AG10803 (cell line): ENCODE measurements around the gene KRTAP5-6.
"Not testable (repeated sequence)": the region's sequence is repeated elsewhere in the genome, so short reads cannot be mapped to it uniquely, and the experiment has no call there.

Source experiments
- DNase-seq: peaks from one replicate; pipeline ENCODE4 v3.0.0; 2010; ENCODE audit warnings: low read depth
- H3K4me3 ChIP-seq: 2 replicates; pipeline ENCODE4 v1.5.1; 2011; ENCODE audit warnings: mild to moderate bottlenecking, low read length, control low read depth
- TF ChIP-seq, protein P1 (sequence below): conservative IDR thresholded peaks from 2 replicates; pipeline ENCODE4 v1.5.1; 2011; ENCODE audit warnings: mild to moderate bottlenecking, low read length, control low read depth, inconsistent platforms

The KRTAP5-6 gene

DNA sequence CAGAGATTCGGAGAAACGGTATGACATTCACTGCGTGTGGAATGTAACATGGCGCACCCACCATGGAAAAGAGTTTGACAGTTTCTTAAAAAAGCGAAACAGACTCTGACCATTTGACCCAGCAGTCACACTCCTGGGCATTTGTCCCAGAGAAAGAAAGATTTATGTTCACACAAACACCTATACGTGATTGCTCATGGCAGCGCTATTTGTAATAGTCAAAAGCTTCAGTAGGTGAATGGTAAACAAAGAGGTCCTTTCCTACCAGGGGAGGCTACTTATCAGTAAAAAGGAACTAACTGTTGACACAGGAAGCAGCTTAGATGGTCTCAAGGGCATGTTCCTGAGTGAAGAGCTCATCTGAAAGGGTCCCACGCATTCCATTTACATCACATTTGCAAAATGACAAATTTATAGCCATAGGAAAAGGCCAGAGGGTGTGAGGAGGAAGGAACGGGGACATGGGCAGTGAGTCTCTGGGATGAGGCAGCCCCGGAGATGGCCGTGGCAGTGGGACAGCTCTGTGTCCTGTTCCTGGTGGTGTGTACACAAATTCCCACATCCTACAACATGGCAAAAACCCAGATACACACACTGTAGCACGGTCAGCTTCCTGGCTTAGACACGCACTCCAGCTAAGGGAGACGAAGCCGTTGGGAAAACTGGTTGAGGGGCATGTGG, 14.6 kb upstream of the KRTAP5-6 start:
- no peak overlapping the region for H3K4me3 ChIP-seq
- DNase-seq: no peak
- TF ChIP-seq, protein P1, sequence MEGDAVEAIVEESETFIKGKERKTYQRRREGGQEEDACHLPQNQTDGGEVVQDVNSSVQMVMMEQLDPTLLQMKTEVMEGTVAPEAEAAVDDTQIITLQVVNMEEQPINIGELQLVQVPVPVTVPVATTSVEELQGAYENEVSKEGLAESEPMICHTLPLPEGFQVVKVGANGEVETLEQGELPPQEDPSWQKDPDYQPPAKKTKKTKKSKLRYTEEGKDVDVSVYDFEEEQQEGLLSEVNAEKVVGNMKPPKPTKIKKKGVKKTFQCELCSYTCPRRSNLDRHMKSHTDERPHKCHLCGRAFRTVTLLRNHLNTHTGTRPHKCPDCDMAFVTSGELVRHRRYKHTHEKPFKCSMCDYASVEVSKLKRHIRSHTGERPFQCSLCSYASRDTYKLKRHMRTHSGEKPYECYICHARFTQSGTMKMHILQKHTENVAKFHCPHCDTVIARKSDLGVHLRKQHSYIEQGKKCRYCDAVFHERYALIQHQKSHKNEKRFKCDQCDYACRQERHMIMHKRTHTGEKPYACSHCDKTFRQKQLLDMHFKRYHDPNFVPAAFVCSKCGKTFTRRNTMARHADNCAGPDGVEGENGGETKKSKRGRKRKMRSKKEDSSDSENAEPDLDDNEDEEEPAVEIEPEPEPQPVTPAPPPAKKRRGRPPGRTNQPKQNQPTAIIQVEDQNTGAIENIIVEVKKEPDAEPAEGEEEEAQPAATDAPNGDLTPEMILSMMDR: no peak

DNA sequence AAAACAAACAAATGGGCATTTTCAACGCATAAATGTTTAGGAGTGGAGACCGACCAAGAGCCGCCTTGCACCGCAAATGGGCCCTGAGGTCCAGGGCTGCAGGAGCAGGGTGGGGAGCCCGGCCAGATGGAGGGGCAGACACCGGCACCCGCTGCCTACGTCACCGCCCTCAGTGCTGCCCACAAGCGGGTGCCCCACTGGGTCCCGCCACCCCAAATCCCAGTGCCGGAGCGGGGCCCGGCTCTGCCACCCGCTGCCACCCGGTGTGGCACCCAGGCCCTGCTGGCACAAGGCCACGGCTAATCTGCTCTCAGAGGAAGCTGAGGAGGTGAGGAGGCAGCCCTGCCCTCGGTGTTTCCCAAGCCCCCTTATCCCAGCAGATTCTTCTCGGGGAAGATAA, 13.8 kb upstream of the KRTAP5-6 start:
- not testable (repeated sequence) for H3K4me3 ChIP-seq, DNase-seq

DNA sequence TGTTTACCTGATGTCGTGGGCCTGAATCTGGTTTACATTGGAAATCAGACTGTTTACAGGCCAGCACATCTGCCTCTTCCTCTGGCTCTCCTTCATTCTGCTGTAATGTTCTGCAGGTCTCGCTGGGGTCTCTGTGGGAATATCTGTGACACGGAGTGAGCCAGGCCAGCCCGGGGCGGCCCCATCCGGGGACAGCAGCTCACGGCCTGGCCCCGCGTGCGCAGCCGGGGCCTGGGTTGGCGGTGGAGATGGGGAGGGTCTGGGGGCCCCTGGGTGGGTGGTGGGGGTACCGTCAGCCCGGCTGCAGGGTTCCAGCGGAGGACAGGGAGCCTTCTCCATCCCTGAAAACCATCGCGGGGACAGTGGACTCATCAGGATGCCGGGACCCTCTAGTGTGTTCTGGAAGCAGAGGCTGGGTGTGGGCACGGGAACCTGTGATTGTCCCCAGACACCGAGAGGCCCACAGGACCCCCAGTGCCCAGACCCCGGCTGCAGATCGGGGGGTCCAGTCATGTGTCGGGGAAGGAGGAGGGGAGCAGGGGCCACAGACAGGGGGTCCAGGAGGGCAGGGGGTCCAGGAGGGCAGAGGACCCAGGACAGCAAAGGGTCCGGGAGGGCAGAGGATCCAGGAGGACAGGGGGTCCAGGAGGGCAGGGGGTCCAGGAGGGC, 13.0 kb upstream of the KRTAP5-6 start:
- not testable (repeated sequence) for H3K4me3 ChIP-seq, DNase-seq

DNA sequence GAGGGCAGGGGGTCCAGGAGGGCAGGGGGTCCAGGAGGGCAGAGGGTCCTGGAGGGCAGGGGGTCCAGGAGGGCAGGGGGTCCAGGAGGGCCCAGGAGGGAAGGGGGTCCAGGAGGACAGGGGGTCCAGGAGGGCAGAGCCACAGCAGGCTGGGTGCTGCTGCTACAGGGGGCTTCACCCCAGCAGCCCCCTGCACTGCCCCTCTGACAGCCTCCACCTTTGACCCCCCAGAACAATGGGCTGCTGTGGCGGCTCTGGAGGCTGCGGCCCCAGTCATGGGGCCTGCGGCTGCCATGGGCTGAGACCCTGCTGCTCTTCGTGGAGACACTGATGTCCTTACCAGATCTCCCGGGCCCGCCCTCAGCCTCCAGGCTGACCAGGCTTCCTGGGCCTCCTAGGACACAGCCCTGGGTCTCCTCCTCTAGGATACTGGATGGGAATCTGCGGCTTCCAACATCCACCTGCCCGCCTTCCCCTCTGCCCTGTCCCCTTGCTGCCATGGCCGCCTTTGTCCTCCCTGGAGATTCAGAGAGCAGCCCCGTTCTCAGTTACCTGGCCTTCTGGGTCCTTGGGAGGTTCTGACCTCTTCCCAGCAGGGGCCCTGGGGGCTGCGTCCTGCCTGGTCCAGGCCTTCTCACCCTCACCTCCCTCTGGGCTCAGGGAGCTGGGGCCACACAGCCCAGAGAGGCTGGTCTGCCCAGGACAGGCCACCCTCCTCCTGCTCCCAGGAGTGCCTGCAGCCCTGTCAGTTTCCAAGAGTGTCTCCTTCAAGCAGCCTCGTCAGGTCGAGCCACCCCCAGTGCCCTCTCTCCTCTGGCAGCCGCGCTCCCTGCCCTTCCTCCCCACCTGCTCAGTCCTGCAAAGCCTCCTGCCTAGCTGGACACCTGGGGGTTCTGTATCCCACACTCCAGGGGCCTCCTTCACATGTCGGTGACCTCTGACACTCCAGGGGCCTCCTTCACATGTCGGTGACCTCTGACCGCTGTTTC, 11.8 kb upstream of the KRTAP5-6 start:
- DNase-seq: not testable (repeated sequence)

DNA sequence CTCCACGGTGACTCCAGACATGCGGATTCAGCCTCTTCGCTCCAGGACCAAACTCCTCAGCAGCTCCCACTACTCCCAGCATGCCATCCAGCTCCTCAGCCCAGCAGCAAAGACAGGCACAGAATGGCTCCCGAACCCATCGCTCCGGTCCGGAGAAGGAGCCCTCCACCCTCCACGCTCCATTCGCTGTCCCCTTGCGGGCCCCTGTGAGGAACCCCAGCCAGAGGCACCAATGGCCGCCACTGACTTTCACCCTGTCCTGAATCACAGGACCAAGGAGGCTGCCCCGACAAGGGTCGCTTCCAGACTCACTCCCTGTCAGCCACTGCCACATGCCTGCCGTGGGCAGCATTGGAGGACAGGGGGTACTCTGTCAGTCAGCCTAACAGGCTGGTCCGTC, 10.8 kb upstream of the KRTAP5-6 start:
- not testable (repeated sequence) for DNase-seq, H3K4me3 ChIP-seq

More for the DNA sequence above, 11.8 kb upstream of the KRTAP5-6 start:
- not testable (repeated sequence) for H3K4me3 ChIP-seq

DNA sequence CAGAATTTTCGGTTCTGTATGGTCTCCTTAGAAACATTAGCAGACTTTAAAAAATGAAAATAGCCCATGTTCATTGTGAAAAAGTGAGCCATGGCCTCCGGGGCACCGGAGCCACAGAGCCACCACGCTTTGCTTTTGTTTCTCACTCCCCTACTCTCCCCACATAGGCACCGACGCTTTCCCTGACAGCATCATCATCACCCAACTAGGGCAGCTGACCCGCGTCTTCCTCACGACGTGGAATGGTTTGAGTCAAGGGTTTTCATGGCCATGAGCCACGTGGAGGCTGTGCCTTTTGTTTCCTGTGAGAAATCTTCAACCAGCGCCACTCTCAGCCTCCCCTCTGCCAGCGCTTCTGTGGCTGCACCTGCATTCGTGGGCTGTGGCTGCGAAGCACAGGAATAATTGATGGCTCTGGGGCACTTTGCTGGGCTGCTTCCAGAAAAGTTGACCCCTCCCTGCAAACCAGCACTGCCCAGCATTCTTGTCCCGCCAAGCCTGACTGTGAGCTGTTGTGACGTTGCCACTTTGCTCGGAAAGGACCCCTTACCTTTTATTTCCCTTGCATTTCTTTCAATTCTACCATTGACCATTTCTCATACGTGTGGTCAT, 8.6 kb upstream of the KRTAP5-6 start:
- DNase-seq, H3K4me3 ChIP-seq: not testable (repeated sequence)

DNA sequence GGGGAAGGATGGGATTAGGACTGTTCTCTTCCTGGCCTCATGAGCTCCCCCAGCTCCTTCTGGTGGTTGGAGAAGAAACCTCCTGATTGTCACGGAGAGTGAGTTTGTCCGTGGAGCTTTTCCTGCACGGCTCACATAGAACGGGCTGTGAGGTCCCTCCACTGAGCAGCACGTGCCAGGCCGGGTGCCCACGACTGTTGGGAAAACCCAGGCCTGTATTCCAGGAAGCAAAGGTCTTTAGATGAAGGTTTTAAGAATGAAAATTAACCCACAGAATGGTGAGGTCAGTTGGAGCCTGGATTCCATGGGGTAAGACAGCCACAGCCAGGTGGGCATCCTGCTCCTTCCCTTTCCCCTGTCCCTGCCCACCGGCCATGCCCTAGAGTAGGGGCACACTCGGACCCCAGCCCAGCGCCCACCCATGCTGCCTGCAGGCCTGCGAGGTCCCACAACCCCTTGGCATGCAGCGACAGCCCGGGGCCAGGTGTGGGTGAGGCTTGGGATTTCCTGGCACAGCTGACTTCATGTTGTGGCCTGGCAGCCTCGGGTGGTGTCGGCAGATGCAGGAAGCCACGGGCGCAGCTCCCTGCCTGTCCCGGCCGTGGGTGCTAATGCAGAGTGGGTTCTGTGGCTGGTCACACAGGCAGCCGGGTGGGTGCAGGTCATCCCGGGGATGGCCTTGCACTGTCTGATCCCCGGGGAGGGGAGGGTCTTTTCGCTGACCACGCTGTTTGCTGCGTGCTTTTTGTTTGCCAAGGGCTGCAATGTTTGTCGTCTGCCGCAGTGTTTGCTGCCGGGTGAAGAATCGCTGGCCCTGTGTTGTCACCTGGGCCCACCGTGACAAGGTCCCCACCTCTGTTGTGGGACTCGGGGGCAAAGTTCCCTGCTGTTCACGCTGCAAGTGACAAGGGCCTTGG, 7.5 kb upstream of the KRTAP5-6 start:
- not testable (repeated sequence) for DNase-seq, H3K4me3 ChIP-seq

DNA sequence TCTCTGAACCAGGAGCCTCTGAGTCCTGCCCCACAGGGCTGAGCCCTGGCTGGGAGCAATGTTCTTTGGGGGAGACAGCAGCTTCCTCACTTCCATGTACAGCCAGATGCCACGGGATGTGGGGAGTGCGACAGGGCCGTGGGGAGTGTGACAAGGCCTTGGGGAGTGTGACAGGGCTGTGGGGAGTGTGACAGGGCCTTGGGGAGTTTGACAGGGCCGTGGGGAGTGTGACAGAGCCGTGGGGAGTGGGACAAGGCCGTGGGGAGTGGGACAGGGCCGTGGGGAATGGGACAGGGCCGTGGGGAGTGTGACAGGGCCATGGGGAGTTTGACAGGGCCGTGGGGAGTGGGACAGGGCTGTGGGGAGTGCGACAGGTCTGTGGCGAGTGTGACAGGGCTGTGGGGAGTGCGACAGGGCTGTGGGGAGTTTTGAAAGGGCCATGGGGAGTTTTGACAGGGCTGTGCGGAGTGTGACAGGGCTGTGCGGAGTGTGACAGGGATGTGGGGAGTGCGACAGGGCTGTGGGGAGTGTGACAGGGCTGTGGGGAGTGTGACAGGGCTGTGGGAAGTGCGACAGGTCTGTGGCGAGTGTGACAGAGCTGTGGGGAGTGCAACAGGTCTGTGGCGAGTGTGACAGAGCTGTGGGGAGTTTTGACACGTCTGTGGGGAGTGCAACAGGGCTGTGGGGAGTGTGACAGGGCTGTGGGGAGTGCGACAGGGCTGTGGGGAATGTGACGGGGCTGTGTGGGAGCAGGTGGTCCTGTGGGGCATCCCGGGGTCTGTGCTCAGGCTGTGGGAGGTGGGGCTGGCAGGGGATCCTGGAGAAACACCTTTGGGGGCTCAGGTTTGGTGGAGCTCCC, 6.6 kb upstream of the KRTAP5-6 start:
- TF ChIP-seq, protein P1: no peak
- DNase-seq: no peak
- no peak overlapping the region for H3K4me3 ChIP-seq

DNA sequence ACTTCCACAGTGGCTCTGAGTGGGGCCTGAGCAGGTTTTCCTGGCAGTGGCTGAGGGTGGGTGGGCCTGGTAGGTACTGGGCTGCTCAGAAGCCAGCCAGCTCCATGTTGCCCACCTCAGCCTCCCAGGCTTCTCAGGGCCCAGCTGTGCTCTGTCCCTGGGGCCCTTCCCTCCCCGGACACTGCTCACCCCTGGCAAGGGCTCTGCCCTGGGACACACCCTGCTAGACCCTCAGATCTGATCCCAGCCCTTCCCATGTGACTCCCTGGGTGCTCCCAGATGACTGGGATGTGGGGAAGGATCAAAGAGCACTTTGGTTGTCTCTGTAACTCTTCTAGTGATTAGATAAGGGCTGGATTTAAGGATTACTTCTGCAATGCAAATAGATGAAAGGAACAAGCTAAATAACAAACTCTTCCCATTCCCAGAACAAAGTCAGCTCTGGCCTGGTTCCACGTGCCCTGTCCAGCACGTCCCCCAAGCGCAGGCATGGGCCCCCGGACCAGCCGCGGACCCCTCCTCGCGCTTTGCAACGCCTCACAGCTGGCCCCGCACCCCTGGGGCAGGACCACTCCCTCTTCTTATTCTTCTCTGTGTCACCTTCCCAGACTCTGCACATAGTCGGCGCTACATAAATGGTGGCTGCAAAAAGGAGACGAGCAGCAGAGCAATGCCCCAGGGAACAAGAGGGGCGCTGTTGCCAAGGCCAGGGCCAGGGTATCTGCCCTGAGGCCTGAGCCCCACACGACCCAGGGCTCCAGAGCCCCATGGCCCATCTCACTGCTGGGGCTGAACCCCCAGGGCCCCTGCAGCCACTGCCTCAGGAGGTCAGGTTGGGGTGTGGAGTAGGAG, 5.7 kb upstream of the KRTAP5-6 start:
- TF ChIP-seq, protein P1: no peak
- H3K4me3 ChIP-seq: no peak overlapping the region
- no peak for DNase-seq
